ES-I3 (cell line): ENCODE data around the gene NTF3.

ENCODE experiments used
- H3K36me3 ChIP-seq: 2 replicates; pipeline ENCODE4 v1.6.1; 2013; ENCODE audit warnings: mild to moderate bottlenecking, low read length, control low read depth, moderate library complexity; ENCODE audit not compliant: insufficient read depth
- H3K4me1 ChIP-seq: 2 replicates; pipeline ENCODE4 v1.6.1; 2013; ENCODE audit warnings: mild to moderate bottlenecking, control low read depth, low read length; ENCODE audit not compliant: insufficient read depth
- H3K9ac ChIP-seq: 2 replicates; pipeline ENCODE4 v1.6.1; 2013; ENCODE audit warnings: low read depth, mild to moderate bottlenecking, low read length, moderate library complexity
- H3K9me3 ChIP-seq: 2 replicates; pipeline ENCODE4 v1.6.1; 2013; ENCODE audit warnings: mild to moderate bottlenecking, low read length, moderate library complexity; ENCODE audit not compliant: control insufficient read depth, insufficient read depth

The NTF3 gene

DNA sequence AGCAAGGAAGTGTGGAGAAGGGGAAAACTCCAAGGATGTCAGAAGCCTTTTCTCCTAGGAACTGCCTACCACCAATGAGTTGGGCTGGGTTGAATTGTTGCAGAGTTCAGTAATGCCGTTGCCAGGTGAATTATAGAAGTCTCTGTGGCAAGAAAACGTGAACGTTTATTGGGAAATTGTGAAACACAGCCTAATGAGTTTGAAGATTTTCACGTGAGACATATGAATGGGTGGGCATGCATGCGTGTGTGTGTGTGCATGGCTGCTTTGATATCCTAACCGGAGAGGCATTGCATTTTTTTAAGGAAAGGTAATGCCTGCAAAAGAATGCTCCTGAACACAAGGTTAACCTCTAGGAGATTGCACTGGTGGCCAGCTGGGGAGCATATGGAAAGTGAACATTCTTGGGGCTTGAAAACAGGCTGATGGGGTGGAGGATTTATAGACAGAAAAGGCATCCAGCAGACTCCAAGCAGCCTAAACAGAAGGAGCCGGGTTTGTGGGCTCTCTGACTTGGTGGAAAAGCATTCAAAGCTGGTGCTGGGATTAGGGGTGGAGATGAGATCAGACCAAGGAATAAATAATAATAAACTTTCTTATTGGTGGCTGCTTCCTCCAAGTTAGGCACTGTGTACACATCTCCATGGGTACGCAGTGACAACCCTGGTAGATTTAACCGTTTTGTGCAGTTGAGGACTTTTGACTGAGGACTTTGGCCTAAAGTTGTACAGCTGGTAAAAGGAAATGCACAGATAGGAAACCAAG is 67.8 kb downstream of the NTF3 start:
- Histone ChIP-seq H3K4me1 (no peaks in the 10 kb centered on the region), H3K36me3 (no peaks in the 10 kb centered on the region), H3K9me3 (no peaks in the 10 kb centered on the region), H3K9ac (no peak overlapping the region)

DNA sequence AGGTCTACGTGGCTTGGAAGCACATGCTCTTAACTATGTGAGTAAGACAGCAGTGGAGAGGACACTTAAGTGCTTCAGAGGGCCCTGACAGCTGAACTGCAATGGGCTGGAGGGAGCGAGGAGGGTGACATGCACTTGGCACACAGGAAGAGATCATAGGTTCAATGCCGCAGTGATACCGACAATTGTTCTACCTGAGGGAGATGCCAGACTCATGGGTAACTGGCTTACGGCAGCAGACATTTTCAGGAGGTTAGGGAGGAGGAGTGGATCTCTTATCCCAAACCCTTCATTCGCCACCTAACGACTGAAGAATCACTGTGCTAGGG is 68.4 kb downstream of the NTF3 start:
- no peaks in the 10 kb centered on the region for H3K4me1 ChIP-seq
- no peaks in the 10 kb centered on the region for H3K36me3 ChIP-seq
- H3K9me3 ChIP-seq, result no peaks in the 10 kb centered on the region
- H3K9ac ChIP-seq, result no peak overlapping the region

DNA sequence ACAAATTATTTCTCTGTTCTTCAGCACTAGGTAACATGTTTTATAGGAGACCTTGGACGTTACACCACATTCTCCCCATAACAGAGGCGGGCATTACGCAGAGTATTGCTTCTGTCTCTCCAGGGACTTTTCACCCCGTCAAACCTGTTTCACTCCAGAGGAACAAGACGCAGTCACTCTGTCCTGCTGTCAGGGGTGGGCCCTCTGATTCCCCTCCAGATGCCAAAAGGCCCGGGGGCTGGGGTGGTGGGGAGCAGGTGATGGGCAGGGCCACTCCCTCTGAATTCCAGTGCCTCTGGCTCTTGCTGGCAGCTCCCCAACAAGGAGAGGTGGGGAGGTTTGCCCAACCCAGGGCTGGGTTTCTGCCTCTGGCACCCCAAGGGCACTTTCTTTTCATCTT is 71.9 kb downstream of the NTF3 start:
- no peaks in the 10 kb centered on the region for H3K4me1 ChIP-seq
- H3K36me3 ChIP-seq, result no peaks in the 10 kb centered on the region
- H3K9ac ChIP-seq, result no peak overlapping the region
- no peaks in the 10 kb centered on the region for H3K9me3 ChIP-seq

DNA sequence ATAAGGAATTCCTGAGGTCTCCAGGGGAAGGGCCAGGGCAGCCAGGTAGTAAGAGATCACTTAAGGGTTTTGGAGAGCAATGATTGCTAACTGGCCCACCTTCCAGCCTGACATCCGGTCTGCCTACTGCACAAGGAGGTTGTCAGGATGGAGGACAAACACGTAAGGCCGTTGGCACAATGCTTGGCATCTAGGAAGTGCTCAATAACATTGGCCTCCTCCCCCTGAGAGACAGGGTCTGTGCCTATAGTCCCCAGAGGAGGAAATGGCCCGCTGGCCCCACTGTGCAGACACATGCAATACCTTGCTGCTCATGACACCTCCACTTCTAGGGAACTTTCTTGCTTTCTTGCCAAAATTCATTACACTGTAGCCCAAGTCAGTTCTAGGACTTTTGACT is 73.2 kb downstream of the NTF3 start:
- Histone ChIP-seq H3K36me3 (no peaks in the 10 kb centered on the region), H3K9ac (no peak overlapping the region), H3K9me3 (no peaks in the 10 kb centered on the region), H3K4me1 (no peaks in the 10 kb centered on the region)

DNA sequence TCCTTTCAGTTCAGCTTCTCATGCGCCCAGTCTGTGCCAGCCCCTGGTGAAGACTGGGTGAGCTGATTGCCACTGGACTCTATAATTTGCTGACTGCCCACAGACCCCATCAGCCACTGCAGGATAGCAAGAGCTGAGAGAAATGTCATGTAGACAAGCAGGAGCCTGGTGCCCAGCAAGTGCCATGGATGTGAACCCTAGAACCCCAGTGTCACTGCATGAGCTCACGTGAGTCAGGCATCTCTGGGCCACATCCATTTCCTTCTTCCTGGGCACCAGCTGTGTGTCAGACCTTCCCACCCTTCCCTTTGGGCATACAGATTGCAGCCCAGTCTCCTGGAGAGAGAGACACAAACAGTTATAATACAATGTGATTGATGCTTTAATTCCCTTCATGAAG is 73.8 kb downstream of the NTF3 start:
- Histone ChIP-seq H3K4me1 (no peaks in the 10 kb centered on the region), H3K9me3 (no peaks in the 10 kb centered on the region), H3K9ac (no peak overlapping the region), H3K36me3 (no peaks in the 10 kb centered on the region)

DNA sequence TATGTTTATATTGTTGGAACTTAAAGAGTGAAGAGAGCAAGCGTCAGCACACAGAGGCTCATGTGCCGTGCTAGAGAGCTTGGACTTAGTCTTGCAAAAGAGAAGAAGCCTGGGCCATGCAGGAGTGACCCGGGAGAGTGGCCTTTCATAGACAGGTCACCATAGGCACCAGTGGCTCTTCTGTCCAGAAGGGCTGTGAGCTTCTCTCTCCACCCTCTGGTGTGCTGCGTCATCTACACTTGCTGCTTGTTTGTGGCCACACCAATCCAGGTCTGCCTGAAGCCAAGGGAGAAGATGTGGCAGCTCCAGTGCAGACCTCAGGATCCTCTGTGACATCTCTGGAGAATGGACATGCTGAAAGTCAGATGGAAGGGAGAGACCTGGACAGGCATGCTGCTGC is 74.4 kb downstream of the NTF3 start:
- Histone ChIP-seq H3K36me3 (no peaks in the 10 kb centered on the region), H3K4me1 (no peaks in the 10 kb centered on the region), H3K9me3 (no peaks in the 10 kb centered on the region), H3K9ac (no peak overlapping the region)

DNA sequence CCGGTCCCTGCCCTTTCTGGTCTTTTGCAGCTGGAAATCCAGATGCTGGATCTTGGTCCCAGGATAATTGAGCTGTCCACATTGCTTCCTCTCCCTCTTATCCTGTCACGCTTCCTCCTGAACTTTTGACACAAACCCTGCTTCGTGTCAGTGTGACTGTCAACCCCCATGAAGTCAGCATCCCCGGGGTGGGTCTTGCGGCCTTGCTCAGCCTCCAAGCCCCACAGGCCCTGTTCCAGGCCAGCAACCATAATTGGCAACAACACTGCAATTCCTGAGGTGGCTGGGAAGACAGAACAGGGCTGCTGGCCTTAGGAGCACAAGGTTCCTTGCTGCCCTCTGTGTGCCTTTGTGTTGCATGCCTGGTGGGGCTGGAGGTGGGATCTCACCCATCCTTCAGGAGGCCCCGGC is 74.9 kb downstream of the NTF3 start:
- Histone ChIP-seq H3K36me3 (no peaks in the 10 kb centered on the region), H3K4me1 (no peaks in the 10 kb centered on the region), H3K9me3 (no peaks in the 10 kb centered on the region), H3K9ac (no peak overlapping the region)

DNA sequence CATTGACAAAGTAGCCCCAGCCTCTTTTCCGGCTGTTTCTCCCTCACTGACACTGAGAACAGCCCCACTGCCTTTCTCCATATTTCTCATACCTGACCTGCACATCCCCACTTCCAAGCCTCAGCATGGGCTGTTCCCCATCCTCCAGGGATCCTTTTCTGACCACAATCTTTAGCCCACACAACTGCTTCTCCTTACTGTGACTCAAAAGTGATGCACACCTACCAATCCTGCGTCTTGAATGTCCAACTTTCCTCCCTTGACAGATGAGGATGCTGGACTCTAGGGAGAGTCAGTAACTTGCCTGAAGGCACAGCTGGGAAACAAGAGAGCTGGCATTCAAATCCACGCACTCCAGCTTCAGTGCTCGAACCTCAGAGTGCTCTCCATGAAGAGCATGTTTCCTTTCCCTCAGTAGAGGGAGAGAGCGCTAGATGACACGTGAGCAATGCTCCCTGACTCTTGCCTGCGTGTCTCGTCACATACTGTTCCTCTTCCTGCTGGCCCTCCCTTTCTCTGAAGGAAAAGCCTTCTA is 75.6 kb downstream of the NTF3 start:
- H3K9me3 ChIP-seq, result no peaks in the 10 kb centered on the region
- no peaks in the 10 kb centered on the region for H3K36me3 ChIP-seq
- H3K4me1 ChIP-seq, result no peaks in the 10 kb centered on the region
- H3K9ac ChIP-seq, result no peak overlapping the region

DNA sequence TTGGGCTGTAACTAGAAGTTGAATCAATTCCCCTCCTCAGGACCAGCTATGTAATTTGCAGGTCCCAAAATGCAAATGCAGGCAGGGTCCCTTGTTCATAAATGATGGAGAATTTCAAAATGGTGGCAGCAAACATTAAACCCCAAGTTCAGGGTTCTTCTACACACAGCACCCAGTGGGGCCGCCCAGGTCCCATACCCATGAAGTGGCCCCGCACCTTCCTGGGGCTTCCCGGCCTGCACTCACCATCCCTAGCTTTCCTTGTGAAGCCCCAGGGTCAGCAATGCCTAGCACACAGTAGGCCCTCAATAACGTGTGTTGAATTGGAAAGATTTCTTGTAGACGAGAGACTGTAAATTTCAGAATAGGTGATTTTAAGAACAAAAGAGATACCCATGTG is 76.0 kb downstream of the NTF3 start:
- Histone ChIP-seq H3K9me3 (no peaks in the 10 kb centered on the region), H3K4me1 (no peaks in the 10 kb centered on the region), H3K9ac (no peak overlapping the region), H3K36me3 (no peaks in the 10 kb centered on the region)

DNA sequence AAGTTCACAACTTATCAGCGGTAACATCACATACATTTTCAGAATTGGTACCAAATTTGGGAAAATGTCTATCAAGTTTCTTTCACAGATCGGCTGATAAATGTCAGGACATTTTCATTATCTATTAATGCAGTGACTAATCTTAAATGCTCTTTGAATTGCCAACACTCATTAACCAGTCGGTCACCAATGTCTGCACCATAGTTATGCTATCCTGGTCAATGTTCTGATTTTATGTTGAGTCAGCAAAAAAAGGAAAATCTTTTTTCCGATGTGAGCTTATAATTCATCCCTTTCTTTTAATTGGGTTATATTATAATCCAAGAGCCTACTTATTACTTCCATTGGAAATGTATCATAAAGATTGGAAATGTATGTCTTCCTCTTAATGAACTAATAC is 77.2 kb downstream of the NTF3 start:
- Histone ChIP-seq H3K36me3 (no peaks in the 10 kb centered on the region), H3K9ac (no peak overlapping the region), H3K4me1 (no peaks in the 10 kb centered on the region), H3K9me3 (no peaks in the 10 kb centered on the region)

DNA sequence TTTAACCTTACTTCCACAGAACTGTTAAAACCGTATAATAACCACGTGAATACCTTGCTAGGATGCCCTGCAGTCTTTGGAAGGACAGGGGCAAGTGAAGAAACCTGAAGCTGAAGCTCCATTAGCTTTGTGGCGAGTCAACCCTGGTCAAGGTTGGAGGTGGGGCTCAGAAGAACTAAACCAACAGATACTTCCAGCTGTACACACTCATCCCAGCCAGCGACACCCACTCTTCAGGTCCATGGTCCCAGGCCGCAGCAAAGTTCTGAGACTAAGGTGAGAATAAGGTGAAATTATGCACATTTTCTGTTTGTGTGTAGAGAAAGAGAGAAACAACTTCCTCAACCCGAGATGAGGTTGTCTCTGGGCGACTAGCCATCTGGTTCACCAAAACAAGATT is 77.6 kb downstream of the NTF3 start:
- Histone ChIP-seq H3K36me3 (no peaks in the 10 kb centered on the region), H3K4me1 (no peaks in the 10 kb centered on the region), H3K9me3 (no peaks in the 10 kb centered on the region), H3K9ac (no peak overlapping the region)

DNA sequence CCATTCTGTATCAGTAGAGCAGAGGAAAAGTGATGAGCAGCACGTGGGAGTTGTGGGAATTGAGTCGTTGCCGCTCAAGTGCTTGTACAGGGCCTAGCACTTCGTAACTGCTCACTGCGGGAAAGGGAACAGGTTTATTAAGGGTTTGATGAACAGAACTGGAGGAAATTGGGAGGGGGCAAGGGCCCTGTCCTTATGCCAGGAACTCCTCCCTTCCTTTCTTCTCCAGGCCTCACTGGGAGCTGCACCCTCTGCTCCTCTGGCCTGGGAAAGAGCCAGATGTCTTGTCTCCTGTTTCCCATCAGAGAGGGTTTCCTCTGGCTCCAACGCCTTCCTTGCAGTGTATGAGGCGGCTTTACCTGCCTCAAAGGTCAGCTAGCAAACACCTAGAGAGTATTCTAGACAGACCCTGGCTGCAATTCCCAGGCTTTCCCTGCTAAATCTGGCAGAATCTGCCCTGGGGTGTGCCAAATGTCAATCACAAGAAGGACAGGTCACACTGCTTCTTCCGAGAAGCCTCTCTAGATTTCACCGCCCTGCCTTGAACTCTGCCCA is 78.4 kb downstream of the NTF3 start:
- Histone ChIP-seq H3K36me3 (no peaks in the 10 kb centered on the region), H3K9me3 (no peaks in the 10 kb centered on the region), H3K4me1 (no peaks in the 10 kb centered on the region), H3K9ac (no peak overlapping the region)

DNA sequence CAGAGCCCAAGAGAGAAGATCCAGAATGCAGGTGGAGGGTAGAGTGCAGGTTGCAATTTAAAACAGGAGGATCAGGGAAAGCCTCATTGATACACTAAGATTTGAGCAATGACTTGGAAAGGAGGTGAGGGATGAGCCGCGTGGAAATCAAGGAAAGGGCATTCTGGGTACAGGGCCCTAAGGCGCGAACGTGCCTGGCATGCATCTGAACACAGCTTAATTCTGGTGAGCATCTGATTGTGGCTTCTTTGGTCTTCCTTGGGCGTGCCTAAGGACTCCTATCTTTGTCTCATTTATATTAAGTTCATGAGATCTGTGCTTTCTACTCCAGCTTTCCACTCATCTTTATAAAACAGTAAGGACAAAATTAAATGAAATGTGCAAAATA is 79.3 kb downstream of the NTF3 start:
- Histone ChIP-seq H3K9me3 (no peaks in the 10 kb centered on the region), H3K9ac (no peak overlapping the region), H3K36me3 (no peaks in the 10 kb centered on the region), H3K4me1 (no peaks in the 10 kb centered on the region)

DNA sequence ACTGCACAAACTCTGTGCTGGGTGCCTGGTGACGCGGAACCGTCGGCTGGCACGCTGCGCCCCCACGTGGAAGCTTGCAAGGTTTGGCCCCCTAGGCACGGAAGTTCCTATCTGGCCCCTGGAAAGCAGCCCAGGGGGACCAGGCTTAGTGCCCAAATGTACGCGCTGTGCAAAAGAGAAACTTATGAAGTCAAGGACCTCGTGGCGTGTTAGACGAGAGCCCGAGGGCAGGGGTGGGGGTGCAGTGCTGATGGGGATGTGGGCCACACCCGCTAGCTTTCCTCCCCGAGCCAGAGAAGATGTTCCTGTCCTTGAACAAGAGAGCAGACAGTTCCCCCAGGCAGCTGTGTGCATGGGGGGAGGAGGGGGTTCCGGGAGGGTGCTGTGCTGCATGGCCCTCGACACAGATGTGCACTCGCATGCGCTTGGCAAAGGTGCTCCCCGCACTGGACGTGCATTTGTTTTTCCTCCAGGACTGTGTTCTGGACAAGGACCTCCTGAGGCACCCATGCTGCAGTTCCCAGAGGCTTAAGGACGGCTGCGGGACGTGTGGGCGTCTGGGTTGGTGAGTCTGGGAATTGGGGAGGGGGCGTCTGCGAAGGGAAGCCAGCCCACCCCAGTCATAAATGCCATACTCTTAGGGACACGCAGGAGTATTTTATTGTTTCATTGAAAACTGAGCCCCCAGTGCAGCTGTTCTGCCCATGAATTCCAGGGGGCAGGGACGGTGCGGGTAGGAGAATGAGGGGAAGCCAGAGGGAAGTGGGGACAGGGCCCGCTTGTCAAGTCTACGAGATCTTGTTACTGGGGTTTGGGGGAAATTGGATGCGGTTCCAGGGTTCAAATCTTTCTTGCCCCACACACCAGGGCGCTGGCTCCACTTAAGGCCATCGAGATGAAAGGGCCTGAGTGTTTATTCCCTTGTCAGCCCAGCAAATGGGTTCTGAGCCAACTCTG is 80.0 kb downstream of the NTF3 start:
- no peak overlapping the region for H3K9ac ChIP-seq
- no peaks in the 10 kb centered on the region for H3K9me3 ChIP-seq
- H3K4me1 ChIP-seq, result no peaks in the 10 kb centered on the region
- no peaks in the 10 kb centered on the region for H3K36me3 ChIP-seq

DNA sequence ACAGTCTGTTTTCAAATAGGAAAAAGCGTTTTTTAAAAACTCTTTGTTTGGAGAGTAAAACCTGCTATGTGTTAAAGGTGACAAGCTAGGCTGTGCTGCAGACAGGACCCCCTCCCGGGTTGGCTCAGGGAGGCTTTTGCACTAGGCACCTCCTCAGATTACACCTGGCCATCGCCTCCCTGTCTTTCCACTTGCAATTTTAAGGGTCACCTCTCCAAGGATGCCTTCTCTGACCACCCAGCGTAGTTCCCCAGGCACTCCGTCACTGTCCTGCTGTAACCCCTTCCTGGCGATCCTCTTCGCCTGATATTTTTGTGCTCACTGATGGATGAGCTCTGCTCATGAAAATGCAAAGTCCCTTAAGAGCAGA is 80.7 kb downstream of the NTF3 start:
- H3K9me3 ChIP-seq, result no peaks in the 10 kb centered on the region
- H3K9ac ChIP-seq, result no peak overlapping the region
- no peaks in the 10 kb centered on the region for H3K36me3 ChIP-seq
- H3K4me1 ChIP-seq, result no peaks in the 10 kb centered on the region
